ENCODE results near the gene GULP1. TPM values are rescaled to one million over a fixed set of nuclear protein-coding genes. Genes with fewer than 3 reads are reported as not detected.

The GULP1 gene
- total RNA-seq, 1 experiment from 2014 or later: 140 TPM

DNA sequence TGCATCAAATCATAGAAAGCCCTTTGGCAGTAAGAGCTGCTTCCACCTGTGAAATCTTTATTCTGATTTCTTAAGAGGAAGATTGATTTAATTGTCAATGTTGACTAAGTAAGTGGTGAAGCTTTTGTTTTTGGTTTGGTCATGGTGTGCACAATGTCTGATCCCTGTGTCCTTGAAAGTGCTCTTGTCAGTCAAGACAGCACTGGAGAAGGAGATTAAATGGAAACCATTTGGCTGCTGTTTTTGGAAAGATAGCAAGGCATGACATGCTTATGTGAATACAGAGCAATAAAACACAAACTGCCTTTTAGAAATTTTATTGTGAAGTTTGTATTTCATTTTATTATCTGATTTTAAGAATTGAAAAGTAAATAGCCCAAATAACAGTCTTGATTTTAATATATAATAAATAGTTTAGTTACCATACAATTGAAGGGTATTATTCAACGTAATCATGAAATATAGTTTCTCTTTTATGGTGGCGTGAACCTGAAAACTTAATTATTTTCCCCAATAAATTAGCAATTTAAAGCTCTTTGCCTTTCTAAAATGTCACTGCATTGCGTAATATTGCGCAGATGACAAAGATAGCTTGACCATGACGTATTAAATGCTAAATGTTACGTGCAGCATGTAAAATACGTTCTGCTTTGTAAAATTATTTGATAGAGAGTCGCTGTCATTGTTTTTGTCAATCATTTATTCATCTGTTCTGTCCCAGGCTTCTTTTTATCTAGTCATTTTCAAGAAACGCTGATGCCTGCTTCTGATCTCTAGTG, 69.0 kb downstream of the GULP1 start:
- DNase-seq: no peak
- Histone ChIP-seq H4K5ac (ENCODE audit: insufficient read length, low read depth, low read length) (no peak overlapping the region), H3K23me2 (ENCODE audit: insufficient read length, low read depth, low read length, poor library complexity, severe bottlenecking) (no peaks in the 10 kb centered on the region), H2AFZ (ENCODE audit: low read length) (no peak overlapping the region), H3T11ph (ENCODE audit: low read length) (no peak overlapping the region), H4K20me1 (ENCODE audit: control insufficient read depth, insufficient read depth, insufficient read length) (no peaks in the 10 kb centered on the region), H3K9me3 (ENCODE audit: control insufficient read depth, low read depth, low read length) (no peaks in the 10 kb centered on the region), H3K27ac (ENCODE audit: insufficient read length, low read depth, low read length) (no peak overlapping the region), H3K56ac (ENCODE audit: insufficient read length, low read depth, low read length) (no peak overlapping the region), H2BK15ac (ENCODE audit: low read depth, low read length) (no peak overlapping the region), H2AK5ac (ENCODE audit: insufficient read length, low read length) (no peak overlapping the region), H3K27me3 (ENCODE audit: insufficient read depth, low read length) (no peaks in the 10 kb centered on the region), H3K4me1 (ENCODE audit: insufficient read depth, low read length) (peaks cover 9% of the 10 kb centered on the region; the same call in 1 of the 2 replicates), H2BK20ac (ENCODE audit: low read depth, low read length, poor library complexity, severe bottlenecking) (no peak overlapping the region), H3K4ac (ENCODE audit: low read depth, low read length) (no peak overlapping the region), H3K18ac (ENCODE audit: insufficient read length, low read depth, low read length) (no peak overlapping the region), H3K23ac (ENCODE audit: insufficient read length, low read depth, low read length) (no peak overlapping the region), H3K4me2 (ENCODE audit: insufficient read depth, insufficient read length, low read length) (no peak overlapping the region), H2BK12ac (ENCODE audit: insufficient read length, low read depth, low read length) (no peak overlapping the region), H2BK5ac (ENCODE audit: insufficient read length, low read length) (no peak overlapping the region), H4K91ac (ENCODE audit: insufficient read length, low read depth, low read length) (no peak overlapping the region), H3K79me2 (ENCODE audit: insufficient read depth, low read length) (peaks cover 34% of the 10 kb centered on the region), H3K14ac (ENCODE audit: insufficient read depth, low read length) (no peak overlapping the region), H3K79me1 (ENCODE audit: insufficient read depth, low read depth, low read length, poor library complexity, severe bottlenecking) (peaks cover 12% of the 10 kb centered on the region), H4K8ac (replicated peaks; ENCODE audit: insufficient read length, low read depth, low read length) (no peak overlapping the region), H3K9ac (ENCODE audit: extremely low read depth, insufficient read length, low read length) (no peak overlapping the region), H2BK120ac (ENCODE audit: low read depth, low read length, poor library complexity, severe bottlenecking) (no peak overlapping the region)
- Mint-ChIP-seq H3K27me3 (ENCODE audit: low read depth) (no peaks in the 10 kb centered on the region), H3K4me3 (no peak overlapping the region), H3K4me1 (peaks cover 48 to 56% of the 10 kb centered on the region in 2 experiments), H3K27ac (peak overlapping the region in 1 of 3 experiments; percentile 67; a peak in 2 of 7 replicates), H3K36me3 (ENCODE audit: insufficient read depth in 1 of 3, low read depth in 3 of 3) (peaks cover 0 to 3% (median 0%) of the 10 kb centered on the region in 3 experiments; a peak in 4 of 7 replicates), H3K9me3 (no peaks in the 10 kb centered on the region; a peak in 1 of 5 replicates)
- WGBS (ENCODE audit: extremely low coverage, insufficient read length, low lambda C conversion rate): no CpG with 5 or more reads among the region's 9 CpGs
- TF ChIP-seq, protein P1, sequence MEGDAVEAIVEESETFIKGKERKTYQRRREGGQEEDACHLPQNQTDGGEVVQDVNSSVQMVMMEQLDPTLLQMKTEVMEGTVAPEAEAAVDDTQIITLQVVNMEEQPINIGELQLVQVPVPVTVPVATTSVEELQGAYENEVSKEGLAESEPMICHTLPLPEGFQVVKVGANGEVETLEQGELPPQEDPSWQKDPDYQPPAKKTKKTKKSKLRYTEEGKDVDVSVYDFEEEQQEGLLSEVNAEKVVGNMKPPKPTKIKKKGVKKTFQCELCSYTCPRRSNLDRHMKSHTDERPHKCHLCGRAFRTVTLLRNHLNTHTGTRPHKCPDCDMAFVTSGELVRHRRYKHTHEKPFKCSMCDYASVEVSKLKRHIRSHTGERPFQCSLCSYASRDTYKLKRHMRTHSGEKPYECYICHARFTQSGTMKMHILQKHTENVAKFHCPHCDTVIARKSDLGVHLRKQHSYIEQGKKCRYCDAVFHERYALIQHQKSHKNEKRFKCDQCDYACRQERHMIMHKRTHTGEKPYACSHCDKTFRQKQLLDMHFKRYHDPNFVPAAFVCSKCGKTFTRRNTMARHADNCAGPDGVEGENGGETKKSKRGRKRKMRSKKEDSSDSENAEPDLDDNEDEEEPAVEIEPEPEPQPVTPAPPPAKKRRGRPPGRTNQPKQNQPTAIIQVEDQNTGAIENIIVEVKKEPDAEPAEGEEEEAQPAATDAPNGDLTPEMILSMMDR (conservative IDR thresholded peaks at IDR 0.05): no peak
